ENCODE measurements around the gene SH2D3A. TPM values are rescaled to one million over a fixed set of nuclear protein-coding genes. Genes with fewer than 3 reads are reported as not detected.

SH2D3A gene
- total RNA-seq, 1 experiment from 2014 or later = 43.4 TPM

- Histone ChIP-seq H3K27me3 (ENCODE audit: insufficient read depth, low read depth) (no peaks in the 10 kb centered on the region), H2AFZ (no peak overlapping the region), H3K79me2 (ENCODE audit: low read depth) (peaks cover 31% of the 10 kb centered on the region), H3K9me3 (ENCODE audit: insufficient read depth, low read depth) (no peaks in the 10 kb centered on the region), H3K4me1 (replicated peaks; ENCODE audit: insufficient read depth) (peaks cover 22% of the 10 kb centered on the region), H3K4me3 (peak overlapping the region; percentile 74; the same call in 1 of the 2 replicates), H3K4me2 (peak overlapping the region; percentile 73), H4K20me1 (ENCODE audit: insufficient read depth) (no peaks in the 10 kb centered on the region), H3K36me3 (ENCODE audit: low read depth) (peaks cover 5% of the 10 kb centered on the region), H3K27ac (peak overlapping the region; percentile 53), H3F3A (ENCODE audit: insufficient read depth, low read depth) (peaks cover 35% of the 10 kb centered on the region), H3K9me2 (ENCODE audit: insufficient read depth) (no peaks in the 10 kb centered on the region)
- TF ChIP-seq CTCF (conservative IDR thresholded peaks at IDR 0.05) (no peak), EZH2 (IDR thresholded peaks at IDR 0.05; ENCODE audit: low read depth) (no peak)
- no peak for DNase-seq
- ChIA-PET CTCF (no interaction called here), POLR2A (ENCODE audit: unreplicated experiment) (interaction anchor here (0.7 to 1.2 kb wide), 2 partner anchors 32 to 230 kb away, joined by 9 to 15 read pairs; no protein-coding TSS in a partner anchor)
- intact Hi-C loops (cut with micrococcal nuclease; ENCODE audit: unreplicated experiment) = no loop called here
- BruUV-seq (replicated peaks) = no TSS peak
These were observed 1.1 kb upstream of the SH2D3A start for GRCh38 chr19:6768236-6768785.

DNA sequence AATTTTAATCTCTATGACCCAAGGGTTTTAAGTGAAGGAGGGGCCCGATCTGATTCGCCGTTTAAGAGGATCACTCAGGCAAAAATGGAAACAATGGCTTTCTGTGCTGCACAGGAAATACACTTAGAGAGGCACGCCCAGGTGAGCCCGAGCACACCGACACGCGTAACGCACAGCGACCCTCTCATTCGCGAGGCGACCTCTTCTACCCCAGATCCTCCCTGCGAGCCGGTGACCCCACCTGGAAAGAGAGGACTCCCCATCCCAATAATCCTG is 216 bp downstream of the SH2D3A start:
- BruUV-seq (replicated peaks) = no TSS peak
- Histone ChIP-seq H2AFZ (0 out of 2 replicates have a peak overlapping the region, but pooled peaks have one; percentile 65), H3K9me2 (ENCODE audit: insufficient read depth) (no peaks in the 10 kb centered on the region), H3F3A (ENCODE audit: insufficient read depth, low read depth) (peaks cover 43% of the 10 kb centered on the region), H3K27ac (peak overlapping the region; percentile 98), H3K79me2 (ENCODE audit: low read depth) (peaks cover 43% of the 10 kb centered on the region), H3K27me3 (ENCODE audit: insufficient read depth, low read depth) (no peaks in the 10 kb centered on the region), H4K20me1 (ENCODE audit: insufficient read depth) (no peaks in the 10 kb centered on the region), H3K9me3 (ENCODE audit: insufficient read depth, low read depth) (no peaks in the 10 kb centered on the region), H3K4me1 (replicated peaks; ENCODE audit: insufficient read depth) (peaks cover 29% of the 10 kb centered on the region), H3K4me2 (peak overlapping the region; percentile 93), H3K4me3 (peak overlapping the region; percentile 74), H3K36me3 (ENCODE audit: low read depth) (peaks cover 14% of the 10 kb centered on the region)
- ChIA-PET POLR2A (ENCODE audit: unreplicated experiment) (interaction anchor here (1.2 kb wide), 1 partner anchor 33 kb away, joined by 15 read pairs; no protein-coding TSS in a partner anchor), CTCF (no interaction called here)
- intact Hi-C loops (cut with micrococcal nuclease; ENCODE audit: unreplicated experiment) = loop anchor here (1.0 kb wide), 4 partner anchors 29 to 95 kb away; no protein-coding TSS in a partner anchor
- peak in 1 of 2 experiments; percentile 62 for DNase-seq
- TF ChIP-seq EZH2 (IDR thresholded peaks at IDR 0.05; ENCODE audit: low read depth) = no peak
- no peak for TF ChIP-seq CTCF (conservative IDR thresholded peaks at IDR 0.05)

DNA sequence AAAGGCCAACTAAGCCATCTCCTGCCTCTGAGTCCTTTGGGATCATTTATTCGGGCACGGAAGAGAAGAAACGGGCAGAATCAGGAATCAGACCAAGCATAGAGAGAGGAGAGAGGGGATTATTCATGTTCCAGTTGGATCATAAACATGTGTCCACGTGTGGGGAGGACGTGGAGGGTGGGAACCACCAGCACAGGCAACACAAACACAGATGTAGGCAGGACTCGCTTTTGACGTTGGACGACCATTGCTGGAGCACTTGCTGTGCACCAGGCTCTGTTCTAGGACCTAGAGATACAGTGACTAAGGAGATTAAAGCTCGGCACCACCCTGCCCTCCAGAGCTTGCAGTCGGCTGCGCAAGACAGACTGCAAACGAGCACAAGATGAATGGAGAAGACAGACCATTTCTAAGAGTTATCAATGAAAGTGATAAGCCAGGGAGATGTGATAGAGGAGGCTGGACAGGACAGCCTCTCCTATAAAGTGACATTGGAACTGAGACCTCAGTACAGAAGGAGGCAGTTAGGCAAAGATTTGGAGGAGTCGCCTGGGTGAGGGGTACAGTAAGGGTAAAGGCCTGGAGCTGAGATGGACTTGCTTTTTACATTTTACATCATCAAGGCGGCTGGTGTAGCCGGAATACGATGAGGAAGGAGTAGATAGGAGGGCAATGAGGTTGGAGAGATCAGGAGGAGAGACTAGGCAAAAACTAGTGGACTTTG is 716 bp downstream of the SH2D3A start:
- Histone ChIP-seq H3K4me2 (peak overlapping the region; percentile 93), H3F3A (ENCODE audit: insufficient read depth, low read depth) (peaks cover 48% of the 10 kb centered on the region), H2AFZ (no peak overlapping the region), H4K20me1 (ENCODE audit: insufficient read depth) (no peaks in the 10 kb centered on the region), H3K4me1 (replicated peaks; ENCODE audit: insufficient read depth) (peaks cover 31% of the 10 kb centered on the region), H3K9me2 (ENCODE audit: insufficient read depth) (no peaks in the 10 kb centered on the region), H3K4me3 (peak overlapping the region; percentile 74), H3K27ac (peak overlapping the region; percentile 98), H3K27me3 (ENCODE audit: insufficient read depth, low read depth) (no peaks in the 10 kb centered on the region), H3K36me3 (ENCODE audit: low read depth) (peaks cover 19% of the 10 kb centered on the region), H3K79me2 (ENCODE audit: low read depth) (peaks cover 48% of the 10 kb centered on the region), H3K9me3 (ENCODE audit: insufficient read depth, low read depth) (no peaks in the 10 kb centered on the region)
- DNase-seq = no peak
- TSS peak; percentile 95 for BruUV-seq (replicated peaks)
- ChIA-PET CTCF (no interaction called here), POLR2A (ENCODE audit: unreplicated experiment) (no interaction called here)
- intact Hi-C loops (cut with micrococcal nuclease; ENCODE audit: unreplicated experiment) = loop anchor here (1.0 kb wide), 5 partner anchors 21 to 96 kb away; no protein-coding TSS in a partner anchor
- TF ChIP-seq CTCF (conservative IDR thresholded peaks at IDR 0.05) (no peak), EZH2 (IDR thresholded peaks at IDR 0.05; ENCODE audit: low read depth) (no peak)

Data from PC-9 (cell line).